OCI-LY1 (cell line): Measurements from ENCODE around the gene GSG1L.

ENCODE experiments used
- H2AFZ ChIP-seq: fragments of 200-600 bp; sonication (generic), shearing (Covaris generic); 2 replicates; pipeline ENCODE4 v1.6.0; 2014; ENCODE audit warnings: antibody characterized with exemption, mild to moderate bottlenecking, low read length
- H3F3A ChIP-seq: fragments of 200-600 bp; sonication (generic), shearing (Covaris generic); 2 replicates; pipeline ENCODE4 v1.6.0; 2014; ENCODE audit warnings: mild to moderate bottlenecking, antibody characterized with exemption, low read length, moderate library complexity; ENCODE audit not compliant: insufficient read depth
- H3K27ac ChIP-seq: fragments of 200-600 bp; sonication (generic); 2 replicates; pipeline ENCODE4 v1.5.1; 2014; ENCODE audit warnings: low read length, mixed run types, mild to moderate bottlenecking, low read depth; ENCODE audit not compliant: poor library complexity, severe bottlenecking
- H3K27me3 ChIP-seq: fragments of 200-600 bp; sonication (generic); 2 replicates; pipeline ENCODE4 v1.6.0; 2014; ENCODE audit warnings: antibody characterized with exemption, mild to moderate bottlenecking, low read length, moderate library complexity; ENCODE audit not compliant: insufficient read depth
- H3K36me3 ChIP-seq: fragments of 200-600 bp; sonication (generic); 2 replicates; pipeline ENCODE4 v1.6.1; 2014; ENCODE audit warnings: mild to moderate bottlenecking, antibody characterized with exemption, low read length, moderate library complexity, mixed read lengths; ENCODE audit not compliant: insufficient read depth
- H3K4me1 ChIP-seq: fragments of 200-600 bp; sonication (generic); 2 replicates; pipeline ENCODE4 v1.5.1; 2014; ENCODE audit warnings: mild to moderate bottlenecking, low read length, moderate library complexity; ENCODE audit not compliant: insufficient read depth, severe bottlenecking
- H3K4me2 ChIP-seq: fragments of 200-600 bp; sonication (generic), shearing (Covaris generic); 2 replicates; pipeline ENCODE4 v1.6.1; 2014; ENCODE audit warnings: low read length
- H3K4me3 ChIP-seq: fragments of 200-600 bp; sonication (generic); 2 replicates; pipeline ENCODE4 v1.5.1; 2014; ENCODE audit warnings: low read length, low read depth, mild to moderate bottlenecking, mixed read lengths; ENCODE audit not compliant: poor library complexity, severe bottlenecking
- H3K79me2 ChIP-seq: fragments of 200-600 bp; shearing (Covaris generic); 2 replicates; pipeline ENCODE4 v1.6.1; 2016; ENCODE audit warnings: mixed run types, low read length, mixed read lengths; ENCODE audit not compliant: insufficient read depth
- H3K9ac ChIP-seq: fragments of 200-600 bp; sonication (generic), shearing (Covaris generic); 2 replicates; pipeline ENCODE4 v1.6.1; 2014; ENCODE audit warnings: mild to moderate bottlenecking, low read length, mixed read lengths
- H3K9me2 ChIP-seq: fragments of 200-600 bp; sonication (generic), shearing (Covaris generic); 2 replicates; pipeline ENCODE4 v1.6.1; 2014; ENCODE audit warnings: low read depth, mild to moderate bottlenecking, low read length, mixed read lengths
- H3K9me3 ChIP-seq: fragments of 200-600 bp; shearing (Covaris generic); 2 replicates; pipeline ENCODE4 v1.6.1; 2014; ENCODE audit warnings: low read length, mixed read lengths
- H4K20me1 ChIP-seq: fragments of 200-600 bp; sonication (generic), shearing (Covaris generic); 2 replicates; pipeline ENCODE4 v1.6.0; 2016; ENCODE audit warnings: mild to moderate bottlenecking, low read length; ENCODE audit not compliant: insufficient read depth
- EZH2 ChIP-seq: fragments of 200-600 bp; sonication (generic), shearing (Covaris generic); IDR thresholded peaks from 2 replicates; pipeline ENCODE4 v1.8.0; 2017; ENCODE audit warnings: borderline replicate concordance, mixed run types, mild to moderate bottlenecking, antibody characterized with exemption, low read length, moderate library complexity, mixed read lengths
- TF ChIP-seq, protein P1 (sequence below): fragments of 200-600 bp; sonication (generic), shearing (Covaris generic); IDR thresholded peaks from 2 replicates; pipeline ENCODE4 v1.5.1; 2017; ENCODE audit warnings: mild to moderate bottlenecking, antibody characterized with exemption, low read length, moderate library complexity, mixed read lengths

GSG1L gene

DNA sequence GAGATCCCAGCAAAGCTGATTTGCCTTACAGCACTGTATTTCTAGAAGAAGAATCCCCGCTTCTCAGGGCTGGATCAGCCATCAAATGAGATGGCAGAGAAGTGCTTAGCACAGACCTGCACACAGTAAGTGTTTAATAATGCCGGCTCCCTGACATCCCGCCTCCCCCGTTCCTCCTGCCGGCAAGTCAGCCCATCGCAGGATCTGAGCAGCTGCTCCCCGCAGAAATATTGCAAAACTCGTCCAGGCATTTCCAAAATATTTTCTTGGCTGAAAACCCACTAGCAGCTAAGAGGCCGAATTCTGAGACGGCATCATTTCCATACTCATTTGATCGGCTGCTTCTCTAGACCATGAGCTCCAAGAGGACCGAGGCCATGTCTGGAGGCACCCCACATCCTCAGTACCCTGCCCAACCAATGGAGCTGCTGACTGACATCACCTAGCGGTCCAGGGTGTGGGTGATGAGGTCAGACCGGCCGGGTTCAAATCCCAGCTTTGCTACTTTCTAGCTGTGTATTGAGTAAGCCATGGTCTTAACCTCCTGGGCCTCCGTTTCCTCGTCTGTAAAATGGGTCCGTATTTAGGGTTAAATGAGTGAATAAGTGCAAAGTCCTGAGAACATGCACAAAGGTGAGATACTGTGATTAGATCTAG is 262.1 kb downstream of the GSG1L start:
- Histone ChIP-seq H3K9me2 (no peaks in the 10 kb centered on the region), H3K36me3 (no peaks in the 10 kb centered on the region), H3K9ac (no peak overlapping the region), H3K27ac (no peak overlapping the region), H3K9me3 (no peaks in the 10 kb centered on the region), H3F3A (no peaks in the 10 kb centered on the region), H3K4me2 (no peak overlapping the region), H2AFZ (no peak overlapping the region), H3K4me1 (no peaks in the 10 kb centered on the region), H3K27me3 (no peaks in the 10 kb centered on the region), H4K20me1 (no peaks in the 10 kb centered on the region), H3K4me3 (no peak overlapping the region), H3K79me2 (no peaks in the 10 kb centered on the region)
- no peak for TF ChIP-seq EZH2
- TF ChIP-seq, protein P1, sequence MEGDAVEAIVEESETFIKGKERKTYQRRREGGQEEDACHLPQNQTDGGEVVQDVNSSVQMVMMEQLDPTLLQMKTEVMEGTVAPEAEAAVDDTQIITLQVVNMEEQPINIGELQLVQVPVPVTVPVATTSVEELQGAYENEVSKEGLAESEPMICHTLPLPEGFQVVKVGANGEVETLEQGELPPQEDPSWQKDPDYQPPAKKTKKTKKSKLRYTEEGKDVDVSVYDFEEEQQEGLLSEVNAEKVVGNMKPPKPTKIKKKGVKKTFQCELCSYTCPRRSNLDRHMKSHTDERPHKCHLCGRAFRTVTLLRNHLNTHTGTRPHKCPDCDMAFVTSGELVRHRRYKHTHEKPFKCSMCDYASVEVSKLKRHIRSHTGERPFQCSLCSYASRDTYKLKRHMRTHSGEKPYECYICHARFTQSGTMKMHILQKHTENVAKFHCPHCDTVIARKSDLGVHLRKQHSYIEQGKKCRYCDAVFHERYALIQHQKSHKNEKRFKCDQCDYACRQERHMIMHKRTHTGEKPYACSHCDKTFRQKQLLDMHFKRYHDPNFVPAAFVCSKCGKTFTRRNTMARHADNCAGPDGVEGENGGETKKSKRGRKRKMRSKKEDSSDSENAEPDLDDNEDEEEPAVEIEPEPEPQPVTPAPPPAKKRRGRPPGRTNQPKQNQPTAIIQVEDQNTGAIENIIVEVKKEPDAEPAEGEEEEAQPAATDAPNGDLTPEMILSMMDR = no peak

DNA sequence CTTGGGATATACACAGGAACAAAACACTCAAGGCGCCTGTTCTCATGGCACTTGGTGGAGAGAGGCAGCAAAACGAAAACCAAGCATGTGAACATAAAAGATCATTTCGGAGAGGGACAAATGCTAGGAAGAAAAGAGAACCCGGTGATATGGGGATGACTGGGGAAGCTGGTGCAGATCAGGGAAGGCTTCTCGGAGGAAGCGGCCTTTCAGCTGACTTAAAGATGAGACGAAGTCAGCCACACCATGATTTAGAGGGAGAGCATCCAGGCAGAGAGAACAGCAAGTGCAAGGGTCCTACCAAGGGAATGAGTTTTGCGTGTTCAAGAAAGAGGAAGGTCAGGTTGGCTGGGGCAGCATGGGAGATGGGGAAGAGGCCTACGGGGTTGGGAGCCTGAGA is 262.7 kb downstream of the GSG1L start:
- no peaks in the 10 kb centered on the region for H4K20me1 ChIP-seq
- no peaks in the 10 kb centered on the region for H3K9me2 ChIP-seq
- H3K9me3 ChIP-seq = no peaks in the 10 kb centered on the region
- no peaks in the 10 kb centered on the region for H3F3A ChIP-seq
- TF ChIP-seq, protein P1 = no peak
- no peak for TF ChIP-seq EZH2
- H3K4me3 ChIP-seq = no peak overlapping the region
- H3K9ac ChIP-seq = no peak overlapping the region
- no peaks in the 10 kb centered on the region for H3K36me3 ChIP-seq
- no peaks in the 10 kb centered on the region for H3K79me2 ChIP-seq
- H3K4me1 ChIP-seq = no peaks in the 10 kb centered on the region
- no peak overlapping the region for H3K27ac ChIP-seq
- H2AFZ ChIP-seq = no peak overlapping the region
- H3K27me3 ChIP-seq = no peaks in the 10 kb centered on the region
- H3K4me2 ChIP-seq = no peak overlapping the region

DNA sequence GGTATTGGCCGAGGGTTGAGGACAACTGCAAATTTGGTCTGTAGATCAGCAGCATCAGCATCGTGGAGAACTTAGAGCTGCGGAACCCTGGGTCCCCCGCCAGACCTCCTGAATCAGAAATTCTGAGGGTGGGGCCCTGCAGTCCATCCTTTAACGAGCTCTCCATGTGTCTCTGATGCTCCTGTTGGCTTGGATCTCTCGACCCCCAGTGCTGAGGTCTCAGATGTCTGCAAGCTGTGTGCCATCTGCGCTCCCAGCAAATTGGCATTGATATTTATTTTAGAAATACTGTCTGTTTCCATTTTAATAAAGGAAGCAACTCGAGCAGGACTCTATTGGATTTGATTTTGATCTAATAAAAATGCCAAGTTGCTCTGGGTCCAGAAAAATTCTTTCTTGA is 263.6 kb downstream of the GSG1L start:
- Histone ChIP-seq H3K27me3 (no peaks in the 10 kb centered on the region), H3K9me3 (no peaks in the 10 kb centered on the region), H3K9ac (no peak overlapping the region), H3K4me1 (no peaks in the 10 kb centered on the region), H3F3A (no peaks in the 10 kb centered on the region), H3K4me2 (no peak overlapping the region), H4K20me1 (no peaks in the 10 kb centered on the region), H3K9me2 (no peaks in the 10 kb centered on the region), H3K4me3 (no peak overlapping the region), H3K79me2 (no peaks in the 10 kb centered on the region), H3K27ac (no peak overlapping the region), H3K36me3 (no peaks in the 10 kb centered on the region), H2AFZ (no peak overlapping the region)
- TF ChIP-seq EZH2 = no peak
- TF ChIP-seq, protein P1 = no peak
